ENCODE measurements around the gene AJM1. TPM values are rescaled to one million over a fixed set of nuclear protein-coding genes. Genes with fewer than 3 reads are reported as not detected.

Gene AJM1
- total RNA-seq, 4 donors from 2014 or later: 1.6 to 3.1 (median 2.2) TPM

GRCh38 chr9:136825295-136826187 is 16.7 kb upstream of the AJM1 start:
- Histone ChIP-seq H3K27me3 (no peaks in the 10 kb centered on the region), H3K4me3 (no peak overlapping the region), H3K4me1 (peaks cover 11% of the 10 kb centered on the region), H3K27ac (no peak overlapping the region), H3K9me3 (no peaks in the 10 kb centered on the region), H3K36me3 (peaks cover 74% of the 10 kb centered on the region)
- no peak for DNase-seq (ENCODE audit: low spot score in 2 of 2)
- WGBS: 95% methylated on average over 33 of the region's 44 CpGs
- no peak for TF ChIP-seq POLR2A (IDR thresholded peaks at IDR 0.05)
- no peak for TF ChIP-seq EP300 (IDR thresholded peaks at IDR 0.05)
- TF ChIP-seq POLR2AphosphoS5 (IDR thresholded peaks at IDR 0.05): no peak
- TF ChIP-seq CTCF (IDR thresholded peaks at IDR 0.05): no peak

GRCh38 chr9:136826188-136826541 is 16.1 kb upstream of the AJM1 start:
- H3K4me1 ChIP-seq: peaks cover 6% of the 10 kb centered on the region
- H3K27me3 ChIP-seq: no peaks in the 10 kb centered on the region
- H3K9me3 ChIP-seq: no peaks in the 10 kb centered on the region
- 70% methylated on average over 2 of the region's 17 CpGs for whole genome bisulfite sequencing
- no peak for DNase-seq (ENCODE audit: low spot score in 2 of 2)
- TF ChIP-seq CTCF (IDR thresholded peaks at IDR 0.05) (no peak), EP300 (IDR thresholded peaks at IDR 0.05) (no peak), POLR2AphosphoS5 (IDR thresholded peaks at IDR 0.05) (no peak), POLR2A (IDR thresholded peaks at IDR 0.05) (no peak)
- no peak overlapping the region for H3K27ac ChIP-seq
- H3K4me3 ChIP-seq: no peak overlapping the region
- H3K36me3 ChIP-seq: peaks cover 80% of the 10 kb centered on the region

- WGBS: 100% methylated on average over 1 of the region's 24 CpGs
- Histone ChIP-seq H3K36me3 (peaks cover 88% of the 10 kb centered on the region), H3K9me3 (no peaks in the 10 kb centered on the region), H3K27me3 (no peaks in the 10 kb centered on the region), H3K4me1 (no peaks in the 10 kb centered on the region), H3K4me3 (no peak overlapping the region), H3K27ac (no peak overlapping the region)
- no peak for DNase-seq (ENCODE audit: low spot score in 2 of 2)
- no peak for TF ChIP-seq CTCF (IDR thresholded peaks at IDR 0.05)
- TF ChIP-seq POLR2A (IDR thresholded peaks at IDR 0.05): no peak
Measured at GRCh38 chr9:136826703-136827582, 15.3 kb upstream of the AJM1 start.

- WGBS: 91% methylated on average over 12 of the region's 14 CpGs
- peaks cover 97% of the 10 kb centered on the region for H3K36me3 ChIP-seq
- DNase-seq (ENCODE audit: low spot score in 2 of 2): no peak
- H3K4me3 ChIP-seq: no peak overlapping the region
- H3K4me1 ChIP-seq: no peaks in the 10 kb centered on the region
- no peaks in the 10 kb centered on the region for H3K9me3 ChIP-seq
- no peak for TF ChIP-seq CTCF (IDR thresholded peaks at IDR 0.05)
- no peak for TF ChIP-seq POLR2AphosphoS5 (IDR thresholded peaks at IDR 0.05)
- no peak for TF ChIP-seq EP300 (IDR thresholded peaks at IDR 0.05)
- no peak for TF ChIP-seq POLR2A (IDR thresholded peaks at IDR 0.05)
- no peak overlapping the region for H3K27ac ChIP-seq
- no peaks in the 10 kb centered on the region for H3K27me3 ChIP-seq
Measured at GRCh38 chr9:136827794-136828473, 14.3 kb upstream of the AJM1 start.

Measured in suprapubic skin (tissue), 4 donors.